ENCODE measurements around the gene P2RX1.
A peak's percentile ranks its signal among the peaks of the same experiment; 100 is the strongest.

GRCh38 chr17:3892095-3892998 lies 23.9 kb downstream of the P2RX1 start:
- TF ChIP-seq, protein P1, sequence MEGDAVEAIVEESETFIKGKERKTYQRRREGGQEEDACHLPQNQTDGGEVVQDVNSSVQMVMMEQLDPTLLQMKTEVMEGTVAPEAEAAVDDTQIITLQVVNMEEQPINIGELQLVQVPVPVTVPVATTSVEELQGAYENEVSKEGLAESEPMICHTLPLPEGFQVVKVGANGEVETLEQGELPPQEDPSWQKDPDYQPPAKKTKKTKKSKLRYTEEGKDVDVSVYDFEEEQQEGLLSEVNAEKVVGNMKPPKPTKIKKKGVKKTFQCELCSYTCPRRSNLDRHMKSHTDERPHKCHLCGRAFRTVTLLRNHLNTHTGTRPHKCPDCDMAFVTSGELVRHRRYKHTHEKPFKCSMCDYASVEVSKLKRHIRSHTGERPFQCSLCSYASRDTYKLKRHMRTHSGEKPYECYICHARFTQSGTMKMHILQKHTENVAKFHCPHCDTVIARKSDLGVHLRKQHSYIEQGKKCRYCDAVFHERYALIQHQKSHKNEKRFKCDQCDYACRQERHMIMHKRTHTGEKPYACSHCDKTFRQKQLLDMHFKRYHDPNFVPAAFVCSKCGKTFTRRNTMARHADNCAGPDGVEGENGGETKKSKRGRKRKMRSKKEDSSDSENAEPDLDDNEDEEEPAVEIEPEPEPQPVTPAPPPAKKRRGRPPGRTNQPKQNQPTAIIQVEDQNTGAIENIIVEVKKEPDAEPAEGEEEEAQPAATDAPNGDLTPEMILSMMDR (IDR thresholded peaks at IDR 0.05) = no peak
- TF ChIP-seq POLR2A (IDR thresholded peaks at IDR 0.05) = peak in 1 of 2 donors; percentile 87
